HG03108 (cell line): Measurements from ENCODE around the gene MCEE.
A peak's percentile ranks its signal among the peaks of the same experiment; 100 is the strongest.
"Not testable (repeated sequence)": the region's sequence is repeated elsewhere in the genome, so short reads cannot be mapped to it uniquely, and the experiment has no call there.

Experiments
- ATAC-seq: cut with Tn5 transposase; IDR thresholded peaks from one replicate; pipeline ENCODE4 v1.9.1; 2021; ENCODE audit warnings: moderate library complexity; ENCODE audit not compliant: unreplicated experiment

Gene MCEE

DNA sequence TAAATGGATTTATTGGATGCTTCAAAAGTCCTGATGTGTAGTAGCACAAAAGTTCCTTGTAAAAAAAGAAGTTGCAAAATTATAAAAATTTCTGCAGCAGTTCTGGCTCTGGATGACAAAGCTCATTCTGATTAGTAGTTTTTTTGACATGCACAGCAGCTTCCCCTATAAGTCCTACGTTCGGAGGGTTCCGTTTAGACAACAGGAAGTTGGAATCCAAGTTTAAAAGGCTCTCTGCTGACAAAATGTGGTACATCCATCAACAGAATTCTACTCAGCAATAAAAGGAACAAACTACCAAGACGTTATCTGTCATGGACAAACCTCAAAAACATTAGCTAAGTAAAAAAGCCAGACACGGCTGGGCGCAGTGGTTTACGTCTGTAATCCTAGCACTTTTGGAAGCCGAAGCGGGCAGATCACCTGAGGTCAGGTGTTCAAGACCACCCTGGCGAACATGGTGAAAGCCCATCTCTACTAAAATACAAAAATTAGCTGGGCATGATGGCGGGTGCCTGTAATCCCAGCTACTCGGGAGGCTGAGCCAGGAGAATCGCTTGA, 46.2 kb downstream of the MCEE start:
- not testable (repeated sequence) for ATAC-seq

DNA sequence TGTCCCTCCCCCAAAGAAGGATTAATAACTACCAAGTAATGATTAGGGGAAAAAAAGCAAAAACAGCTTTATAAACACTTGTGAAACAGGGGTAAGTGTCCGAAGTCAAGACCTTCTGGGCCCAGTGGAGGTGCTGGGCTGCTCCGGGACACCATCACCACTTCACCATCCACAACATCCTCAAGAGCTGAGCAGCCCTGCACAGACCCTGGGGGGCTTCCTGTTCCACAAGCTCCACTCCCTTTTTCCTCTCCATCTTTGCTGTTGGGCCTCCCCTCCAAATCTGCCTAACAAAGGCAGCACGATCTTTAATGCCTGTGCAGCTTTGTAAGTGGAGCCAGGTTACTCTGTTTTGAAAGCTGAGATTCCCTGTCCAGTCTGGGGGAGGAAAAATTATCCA, 46.7 kb downstream of the MCEE start:
- ATAC-seq = not testable (repeated sequence)

DNA sequence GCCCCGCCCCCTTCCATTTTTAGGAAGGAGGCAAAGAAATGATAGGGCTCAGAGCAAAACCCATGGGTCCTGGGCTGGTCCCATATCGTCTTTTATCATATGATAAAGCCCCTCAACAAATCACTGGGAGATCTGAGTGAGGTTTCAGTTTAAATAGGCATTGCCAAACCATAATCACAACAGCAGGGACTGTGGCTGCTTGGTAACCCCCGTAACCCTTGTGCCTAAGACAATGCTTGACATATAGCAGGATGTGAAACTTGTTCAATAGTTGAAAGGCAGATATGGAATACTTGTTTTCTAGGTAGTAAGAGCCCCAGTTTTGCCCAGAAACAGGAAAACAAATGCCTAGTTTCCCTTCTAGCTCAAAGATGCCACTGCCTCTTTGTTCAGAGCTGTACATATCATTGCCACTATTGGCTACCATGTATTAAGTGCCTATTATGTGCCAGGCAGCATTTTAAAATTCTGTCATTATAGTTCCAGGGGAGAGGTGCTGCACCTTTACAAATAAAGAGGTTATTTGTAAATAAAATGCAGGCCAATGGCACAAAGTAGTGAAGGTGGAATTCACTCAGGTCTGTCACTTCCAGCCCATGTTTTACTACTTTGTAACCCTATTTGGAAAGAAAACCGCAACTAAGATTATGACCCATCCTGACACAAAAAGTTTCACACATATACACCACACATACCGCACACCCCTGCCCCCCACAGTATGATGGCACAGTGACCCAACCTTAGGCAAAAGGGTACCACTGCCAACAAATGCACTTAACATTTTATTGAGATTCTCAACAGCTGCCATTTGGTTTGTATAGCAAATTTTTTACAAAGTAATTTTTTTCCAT, 47.4 kb downstream of the MCEE start:
- ATAC-seq = peak; percentile 36

DNA sequence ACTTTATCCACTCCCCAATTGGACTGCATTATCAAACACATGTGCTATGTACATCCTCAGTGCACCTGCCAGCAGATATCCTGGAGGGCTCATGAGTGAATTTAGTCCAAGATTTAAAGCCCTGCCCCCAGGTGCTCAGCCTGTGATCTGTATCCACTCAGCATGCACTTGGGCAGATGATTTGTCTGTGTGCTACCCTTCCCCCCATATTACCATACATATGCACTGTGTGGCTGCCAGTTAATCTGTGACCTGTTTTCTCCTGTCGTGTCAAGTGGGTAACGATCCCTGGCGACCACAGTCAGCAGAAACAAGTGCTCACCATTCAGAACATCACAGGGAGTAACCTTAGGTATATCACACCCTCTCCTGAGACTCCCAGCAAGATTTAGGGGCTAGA, 51.4 kb downstream of the MCEE start:
- no peak for ATAC-seq

DNA sequence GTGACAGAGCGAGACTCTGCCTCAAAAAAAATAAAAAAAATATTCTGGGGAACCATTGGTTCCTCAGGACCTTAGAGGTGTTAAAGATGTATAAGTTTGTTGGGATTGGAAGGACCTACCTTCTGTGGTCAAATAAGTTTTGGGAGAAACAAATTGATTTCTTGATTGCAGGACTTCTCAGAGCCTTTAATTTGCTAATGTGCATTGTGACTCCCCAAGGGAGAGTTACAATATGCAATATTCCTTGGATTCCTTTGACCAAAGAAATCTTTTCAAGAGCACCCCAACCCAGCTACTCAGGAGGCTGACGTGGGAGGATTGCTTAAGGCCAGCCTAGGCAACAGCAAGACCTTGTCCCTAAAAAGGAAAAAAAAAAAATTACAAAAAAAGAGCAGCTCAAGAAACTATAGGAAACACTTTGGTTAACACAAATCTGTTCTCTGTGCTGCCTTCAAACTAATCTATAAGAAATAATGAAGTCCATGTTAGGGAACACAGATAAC, 55.1 kb downstream of the MCEE start:
- no peak for ATAC-seq

DNA sequence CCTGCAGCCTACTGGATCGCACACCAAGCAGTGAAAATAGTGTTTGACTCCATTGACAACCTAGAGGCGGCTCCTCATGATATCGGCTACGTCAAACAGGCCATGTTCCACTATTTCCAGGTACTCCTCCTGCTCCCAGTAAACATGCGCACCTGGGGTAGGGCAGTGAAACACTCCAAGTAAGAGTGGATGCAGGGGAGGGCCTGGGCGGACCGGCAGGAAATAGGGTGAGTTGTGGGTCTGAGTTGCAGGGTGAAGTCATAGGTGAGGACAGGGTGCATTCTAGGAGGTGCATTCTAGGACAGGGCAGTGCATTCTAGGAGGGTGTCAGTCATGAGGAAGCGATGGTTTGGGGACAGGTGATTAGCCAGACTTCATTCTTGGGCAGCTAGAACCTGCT, 56.6 kb downstream of the MCEE start:
- no peak for ATAC-seq

DNA sequence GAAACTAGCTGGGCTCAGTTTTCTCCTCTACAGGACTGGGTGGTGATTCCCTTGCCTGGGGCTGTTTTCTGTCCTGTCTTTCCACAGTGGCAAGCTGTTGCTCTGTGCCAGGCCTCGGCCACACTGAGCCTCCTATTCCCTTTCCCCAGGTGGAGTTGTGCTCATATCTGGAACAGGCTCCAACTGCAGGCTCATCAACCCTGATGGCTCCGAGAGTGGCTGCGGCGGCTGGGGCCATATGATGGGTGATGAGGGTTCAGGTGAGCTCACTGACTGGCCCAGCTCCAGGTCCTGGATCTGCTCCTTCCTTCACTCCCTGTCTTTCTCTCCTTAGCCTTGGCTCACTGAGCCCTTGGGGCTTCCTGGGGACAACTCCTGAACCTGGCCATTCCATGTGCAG, 57.5 kb downstream of the MCEE start:
- no peak for ATAC-seq

DNA sequence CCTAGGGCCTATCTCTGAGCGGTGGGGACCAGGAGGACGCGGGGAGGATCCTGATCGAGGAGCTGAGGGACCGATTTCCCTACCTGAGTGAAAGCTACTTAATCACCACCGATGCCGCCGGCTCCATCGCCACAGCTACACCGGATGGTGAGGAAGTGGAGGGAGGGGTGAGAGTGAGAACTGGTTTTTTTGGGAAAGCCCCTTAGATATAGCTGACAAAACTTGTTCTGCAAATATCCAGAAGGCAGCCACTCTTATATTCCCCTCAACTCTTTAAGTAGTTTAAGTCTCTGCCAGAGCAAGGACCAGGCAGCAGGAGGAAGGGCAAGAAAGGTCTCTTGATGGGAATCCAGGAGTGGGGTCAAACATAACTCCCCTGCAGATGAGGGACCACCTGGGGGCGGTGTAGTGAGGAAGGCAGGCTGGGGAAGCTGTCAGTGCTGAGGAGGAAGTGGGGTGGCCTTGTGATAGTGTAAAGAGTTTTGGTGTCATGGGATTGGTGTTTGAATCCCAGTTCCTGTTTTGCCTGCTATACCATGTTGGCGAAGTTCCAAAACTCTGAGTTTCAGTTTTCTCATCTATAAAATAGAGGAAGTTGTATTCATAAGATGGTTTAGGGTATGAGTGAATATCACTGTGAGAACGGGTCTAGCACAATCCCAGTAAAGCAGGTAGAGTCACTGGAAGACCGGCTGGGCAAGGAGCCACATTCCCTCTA, 58.2 kb downstream of the MCEE start:
- peak; percentile 39 for ATAC-seq

DNA sequence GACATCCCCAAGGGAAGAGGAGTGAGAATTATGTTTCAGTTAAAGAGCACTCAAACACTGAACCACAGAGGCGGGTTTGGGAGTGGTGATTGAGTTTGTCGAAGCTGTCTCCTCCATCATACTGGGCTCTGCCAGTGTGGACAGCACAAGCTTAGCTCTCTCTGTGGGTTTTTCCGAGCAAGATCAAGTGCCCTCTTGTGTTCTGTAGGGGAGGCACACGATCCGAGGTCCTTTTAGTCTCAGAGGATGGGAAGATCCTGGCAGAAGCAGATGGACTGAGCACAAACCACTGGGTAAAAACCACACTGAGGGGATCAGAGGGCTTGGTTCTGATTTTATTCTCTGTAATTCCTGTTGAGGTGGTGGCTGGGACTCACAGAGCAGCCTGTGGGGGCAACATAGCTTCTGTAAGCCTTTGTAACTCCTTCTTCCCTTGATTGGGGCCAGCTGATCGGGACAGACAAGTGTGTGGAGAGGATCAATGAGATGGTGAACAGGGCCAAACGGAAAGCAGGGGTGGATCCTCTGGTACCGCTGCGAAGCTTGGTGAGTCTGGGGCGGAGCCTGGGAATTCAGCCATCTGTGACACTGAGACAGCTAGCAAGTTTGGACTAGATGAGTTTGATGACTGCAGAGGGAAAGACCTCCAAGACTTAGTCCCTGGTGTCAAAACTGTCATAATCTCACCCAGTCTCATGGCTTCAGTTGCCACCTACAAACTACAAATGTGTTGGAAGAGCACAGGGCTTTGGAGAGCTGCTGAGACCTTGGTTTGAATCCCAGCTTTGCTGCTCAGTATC, 59.5 kb downstream of the MCEE start:
- ATAC-seq = no peak

DNA sequence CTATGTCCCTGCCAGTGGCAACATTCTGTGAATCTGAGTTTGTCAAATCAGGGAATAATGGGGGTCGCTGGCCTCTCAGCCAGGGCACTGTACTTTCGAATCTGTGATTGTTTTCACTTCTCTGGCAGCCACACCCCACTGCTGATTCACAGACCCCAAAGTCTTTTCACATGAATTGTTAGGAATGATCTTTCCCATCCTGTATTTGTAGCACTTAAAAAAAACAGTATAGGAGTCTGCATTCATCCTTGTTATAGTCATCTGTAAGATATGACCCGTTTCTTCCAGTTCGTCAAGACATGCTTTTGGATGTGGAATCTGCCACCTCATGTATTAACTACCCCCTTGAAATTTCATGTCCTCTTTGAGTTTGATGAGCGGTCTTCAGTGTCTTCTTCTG, 60.7 kb downstream of the MCEE start:
- no peak for ATAC-seq

DNA sequence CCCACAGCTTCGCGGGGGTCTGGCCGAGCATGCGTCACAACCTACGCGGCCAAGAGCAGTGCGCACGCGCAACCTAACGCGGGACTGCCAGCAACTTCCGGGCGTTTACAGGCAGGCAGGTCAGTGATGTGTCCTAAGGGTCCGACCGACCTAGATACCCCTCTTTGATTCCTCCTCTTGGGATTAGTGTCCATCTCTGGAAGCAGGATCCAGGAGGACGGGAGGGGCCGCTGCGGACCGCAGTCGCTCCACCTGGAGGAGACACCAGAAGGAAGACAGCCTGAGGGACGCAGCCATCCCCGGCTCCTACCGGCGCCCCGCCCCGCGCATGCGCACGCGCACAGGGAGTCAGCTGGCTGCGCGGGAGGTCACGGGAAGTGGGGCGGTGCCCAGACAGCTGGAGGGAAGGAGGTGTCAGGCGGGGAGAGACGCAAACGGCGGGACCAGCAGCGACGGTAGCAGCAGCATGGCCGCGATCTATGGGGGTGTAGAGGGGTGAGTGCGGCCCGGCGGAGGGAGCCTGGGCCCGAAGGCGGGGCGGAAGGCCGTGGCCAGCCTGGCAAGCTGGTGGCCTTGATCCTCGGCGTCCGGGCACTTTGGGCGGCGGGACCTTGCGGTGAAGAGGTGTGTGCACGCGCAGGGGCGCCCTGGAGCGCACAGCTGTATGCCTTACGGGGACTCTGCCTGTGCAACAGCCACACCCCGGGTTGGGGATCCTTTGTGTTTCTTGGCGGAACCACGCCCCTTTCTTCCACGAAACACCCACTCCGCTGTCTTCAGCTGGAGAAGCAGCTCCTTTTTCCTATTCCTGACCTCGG, 61.6 kb downstream of the MCEE start, which contains the start of gene NAGK:
Gene NAGK, plus strand, starts transcription at position 431 of the 818 bp plus-strand sequence. Its CDS starts 36 bp downstream, at position 467.
- ATAC-seq = peak; percentile 53

DNA sequence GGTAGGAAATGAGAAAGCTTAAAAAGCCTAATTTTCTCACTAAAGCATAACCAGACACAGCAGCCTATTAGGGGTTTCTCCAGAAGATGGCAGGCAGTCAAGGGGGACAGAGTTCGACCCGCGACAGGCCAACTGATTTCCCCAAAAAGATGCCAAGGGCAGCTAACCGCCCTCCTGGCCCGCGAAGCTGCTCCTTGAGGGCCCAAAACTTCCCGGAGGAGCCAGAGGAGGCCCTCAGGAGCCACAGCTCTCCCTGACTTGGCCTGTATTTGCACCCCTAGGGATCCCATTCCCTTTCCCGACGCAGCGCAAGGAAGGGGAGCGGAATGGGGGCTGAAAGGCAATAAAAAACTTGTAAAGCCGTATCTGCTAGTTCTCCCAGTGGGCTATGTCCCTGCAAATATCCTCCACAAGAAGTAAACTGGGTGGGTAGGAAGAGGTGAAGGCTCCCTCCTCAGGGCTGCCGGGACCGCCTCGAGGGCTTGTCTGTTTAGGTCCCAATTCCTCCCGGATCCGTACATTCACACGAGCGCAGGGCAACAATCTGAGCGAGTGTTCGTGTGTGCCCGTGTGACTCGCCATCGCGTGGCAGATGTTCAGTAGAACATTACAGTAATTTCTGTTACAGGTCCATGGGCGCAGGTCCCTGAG, 62.3 kb downstream of the MCEE start:
- peak; percentile 0 for ATAC-seq

DNA sequence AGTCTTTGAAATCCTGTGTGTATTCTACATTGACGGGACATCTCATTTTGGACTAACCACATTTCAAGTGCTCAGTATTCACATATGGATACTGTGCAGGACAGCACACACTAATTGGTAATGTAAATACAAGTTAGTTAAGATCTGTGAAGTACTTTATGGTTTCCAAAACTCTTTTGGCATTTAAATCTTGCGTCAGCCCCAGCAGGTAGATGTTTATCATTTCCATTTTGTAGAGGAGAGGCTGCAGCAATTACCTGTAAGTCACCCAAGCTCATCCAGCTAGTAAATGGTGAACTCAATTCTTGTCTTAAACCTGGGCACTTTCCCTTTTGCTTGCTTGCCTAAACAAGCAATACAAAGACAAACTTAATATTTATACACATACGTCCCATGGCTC, 63.2 kb downstream of the MCEE start:
- no peak for ATAC-seq

DNA sequence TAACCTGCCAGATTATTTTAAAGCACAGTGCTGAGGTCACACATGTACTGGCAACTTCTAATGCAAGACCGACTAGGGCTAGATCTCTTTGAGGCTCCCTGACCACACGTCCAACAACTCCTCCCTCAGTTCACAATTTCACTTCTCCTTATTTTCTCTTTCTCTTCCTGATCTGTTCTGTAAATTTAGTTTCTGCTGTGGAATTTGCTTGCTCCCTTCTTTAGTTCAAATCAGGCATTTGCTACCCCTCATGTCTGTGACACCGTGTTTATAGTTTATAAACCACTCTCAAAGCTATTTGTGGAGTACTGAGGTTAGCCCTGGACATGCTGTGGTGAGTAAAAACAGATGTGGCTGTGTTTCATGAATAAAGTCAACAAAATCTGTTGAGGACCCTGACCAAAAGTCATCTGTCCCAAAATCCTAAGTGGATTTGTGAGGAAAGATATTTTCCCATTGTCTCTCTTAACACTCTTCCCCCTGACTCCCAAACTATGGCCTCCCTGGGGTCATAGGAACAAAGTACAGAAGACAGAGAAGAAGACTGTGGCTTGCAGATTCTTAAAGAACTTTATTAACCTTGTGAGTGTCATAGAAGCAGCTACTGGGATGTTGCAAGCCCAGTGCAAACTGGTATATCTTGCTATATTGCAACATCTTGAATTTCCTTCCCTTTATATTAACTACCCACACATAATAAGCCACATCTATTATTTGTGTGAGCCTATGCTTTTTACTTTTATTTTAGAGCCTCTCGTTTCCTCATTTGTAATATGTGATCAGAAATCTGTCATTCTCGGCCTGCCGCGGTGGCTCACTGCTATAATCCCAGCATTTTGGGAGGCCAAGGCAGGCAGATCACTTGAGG, 65.0 kb downstream of the MCEE start:
- ATAC-seq = peak; percentile 26

DNA sequence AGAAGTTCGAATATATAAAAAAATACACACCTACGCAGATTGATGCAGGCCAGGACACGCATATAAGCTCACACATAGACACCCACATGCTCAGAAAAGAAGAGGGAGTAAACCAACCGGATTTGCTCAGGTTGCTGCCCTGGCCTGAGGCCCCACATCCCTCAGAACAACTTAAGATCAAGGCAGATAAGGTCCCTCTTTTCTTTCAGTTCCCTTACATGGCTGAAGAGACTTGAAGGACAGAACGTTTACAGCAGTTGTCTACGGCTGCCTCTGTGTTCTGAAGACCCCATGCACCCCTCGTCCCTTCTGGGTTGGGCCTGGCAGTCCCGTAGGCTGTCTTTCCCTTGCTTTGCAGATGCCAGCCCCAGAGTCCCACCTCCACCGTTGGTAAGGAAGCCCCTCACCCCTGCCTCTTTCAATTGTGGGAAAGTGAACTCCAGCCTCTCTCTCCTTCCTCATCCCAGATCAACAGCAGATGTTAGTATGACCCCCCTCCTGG, 65.9 kb downstream of the MCEE start:
- ATAC-seq = no peak

DNA sequence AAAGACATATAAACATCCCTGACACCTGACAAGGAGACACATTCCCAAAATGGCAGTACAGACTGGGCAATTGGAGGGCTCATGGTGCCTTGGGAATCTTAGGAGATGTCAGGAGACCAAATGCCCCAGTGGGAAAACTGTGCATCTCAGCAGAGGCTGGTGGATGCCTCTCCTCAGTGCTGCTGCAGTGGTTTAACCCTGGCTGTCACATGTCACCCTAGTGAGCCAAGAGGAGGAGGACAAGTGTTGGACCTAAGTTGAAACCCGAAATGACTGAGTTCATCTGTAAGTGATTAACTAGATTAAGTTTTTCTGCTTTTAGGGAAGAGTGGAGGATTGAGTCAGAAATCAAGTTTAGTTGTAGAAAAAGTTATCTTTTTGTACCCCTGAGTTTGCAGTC, 66.8 kb downstream of the MCEE start:
- ATAC-seq = no peak

DNA sequence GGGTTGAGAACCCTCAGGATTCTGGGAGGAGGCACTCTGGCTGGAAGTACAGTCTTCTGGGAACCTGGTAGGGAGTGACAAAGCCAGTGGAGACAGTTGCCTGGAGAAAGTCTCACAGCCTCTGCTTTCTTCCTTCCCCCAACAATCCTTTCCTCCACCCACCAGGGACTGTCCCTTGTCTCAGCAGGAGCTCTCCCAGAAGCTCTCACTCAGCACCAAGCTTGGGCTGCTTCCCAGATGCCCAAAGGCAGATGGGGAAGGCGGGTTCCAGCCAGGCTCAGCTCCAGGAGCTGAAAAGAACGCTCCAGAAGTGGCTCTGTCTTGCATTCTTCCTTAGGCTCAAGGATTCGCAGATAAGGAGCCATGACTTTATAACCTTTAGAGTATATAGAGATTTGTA, 69.2 kb downstream of the MCEE start:
- no peak for ATAC-seq

DNA sequence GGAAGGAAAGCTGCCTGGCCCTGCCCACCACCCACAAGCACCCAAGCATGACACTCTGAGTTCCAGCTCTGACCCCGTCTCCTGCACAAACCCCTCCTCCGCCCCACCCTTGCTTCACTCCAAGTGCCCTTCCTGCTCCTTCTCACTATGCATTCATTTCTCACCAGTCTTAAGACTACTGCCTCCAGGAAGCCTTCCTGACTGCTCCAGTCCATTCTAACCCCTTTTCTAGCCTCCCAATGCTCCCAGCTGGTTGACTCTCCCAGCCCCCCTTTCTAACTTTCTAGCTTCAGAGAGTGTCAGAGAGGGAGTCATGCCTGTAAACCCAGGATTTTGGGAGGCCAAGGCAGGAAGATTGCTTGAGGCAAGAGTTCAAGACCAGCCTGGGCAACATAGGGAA, 69.8 kb downstream of the MCEE start:
- ATAC-seq = no peak
